GM23338 (cell line): ENCODE results near the gene IRAK1. TPM values are rescaled to one million over a fixed set of nuclear protein-coding genes. Genes with fewer than 3 reads are reported as not detected.

Experiments used
- ATAC-seq: fragments of 200-7000 bp; cut with Tn5 transposase; 3 replicates; pipeline ENCODE4 v1.9.1; 2020
- DNase-seq: peaks from one replicate; pipeline ENCODE4 v3.0.0-alpha.2; 2015; ENCODE audit warnings: low spot score
- H2AFZ ChIP-seq: fragments of 200-600 bp; sonication (generic); 2 replicates; pipeline ENCODE4 v1.8.0; 2016; ENCODE audit warnings: antibody characterized with exemption, mild to moderate bottlenecking, moderate library complexity
- H3F3A ChIP-seq: fragments of 200-600 bp; sonication (generic); replicated peaks from 2 replicates; pipeline ENCODE4 v1.8.0; 2017; ENCODE audit warnings: antibody characterized with exemption, mixed run types, low read depth
- H3K27ac ChIP-seq: fragments of 200-600 bp; sonication (generic); 2 replicates; pipeline ENCODE4 v1.6.1; 2016; ENCODE audit warnings: low read depth
- H3K27me3 ChIP-seq: fragments of 200-600 bp; sonication (generic); 2 replicates; pipeline ENCODE4 v1.8.0; 2016; ENCODE audit warnings: mild to moderate bottlenecking, mixed run types, moderate library complexity; ENCODE audit not compliant: insufficient read depth
- H3K36me3 ChIP-seq: fragments of 200-600 bp; sonication (generic); 2 replicates; pipeline ENCODE4 v1.8.0; 2016; ENCODE audit warnings: mild to moderate bottlenecking; ENCODE audit not compliant: insufficient read depth
- H3K4me1 ChIP-seq: fragments of 200-600 bp; sonication (generic); 2 replicates; pipeline ENCODE4 v1.8.0; 2016; ENCODE audit warnings: mild to moderate bottlenecking, moderate library complexity; ENCODE audit not compliant: insufficient read depth
- H3K4me2 ChIP-seq: fragments of 200-600 bp; sonication (generic); 2 replicates; pipeline ENCODE4 v1.7.1; 2017; ENCODE audit warnings: mixed run types
- H3K4me3 ChIP-seq: fragments of 200-600 bp; sonication (generic); 2 replicates; pipeline ENCODE4 v1.6.1; 2016; ENCODE audit warnings: mixed run types
- H3K79me2 ChIP-seq: fragments of 200-600 bp; sonication (generic); replicated peaks from 2 replicates; pipeline ENCODE4 v1.8.0; 2017; ENCODE audit warnings: mild to moderate bottlenecking; ENCODE audit not compliant: insufficient read depth
- H3K9me2 ChIP-seq: fragments of 200-600 bp; sonication (generic); 2 replicates; pipeline ENCODE4 v1.8.0; 2017; ENCODE audit not compliant: insufficient read depth
- H4K20me1 ChIP-seq: fragments of 200-600 bp; sonication (generic); replicated peaks from 2 replicates; pipeline ENCODE4 v1.8.0; 2017; ENCODE audit warnings: mild to moderate bottlenecking; ENCODE audit not compliant: insufficient read depth
- H3K27ac Mint-ChIP-seq: 2 replicates; pipeline ENCODE4 v1.8.0; 2020; ENCODE audit warnings: inconsistent platforms, mild to moderate bottlenecking, moderate library complexity, mixed read lengths
- H3K27me3 Mint-ChIP-seq: 3 replicates; pipeline ENCODE4 v1.8.0; 2022; ENCODE audit warnings: low read depth, mild to moderate bottlenecking, moderate library complexity, mixed read lengths, inconsistent platforms; ENCODE audit not compliant: insufficient read depth, poor library complexity
- H3K36me3 Mint-ChIP-seq: 3 replicates; pipeline ENCODE4 v1.8.0; 2021; ENCODE audit warnings: low read depth, mild to moderate bottlenecking, inconsistent platforms, moderate library complexity, mixed read lengths
- H3K4me1 Mint-ChIP-seq: 3 replicates; pipeline ENCODE4 v1.8.0; 2020; ENCODE audit warnings: mild to moderate bottlenecking, inconsistent platforms, mixed read lengths
- H3K4me3 Mint-ChIP-seq: 3 replicates; pipeline ENCODE4 v1.8.0; 2021; ENCODE audit warnings: moderate library complexity, mild to moderate bottlenecking, inconsistent platforms, mixed read lengths
- H3K9me3 Mint-ChIP-seq: 3 replicates; pipeline ENCODE4 v1.8.0; 2020; ENCODE audit warnings: moderate library complexity, mild to moderate bottlenecking, inconsistent platforms, mixed read lengths
- CREB1 ChIP-seq: fragments of 250-450 bp; sonication (Bioruptor Pico); IDR thresholded peaks from 2 replicates; pipeline ENCODE4 v1.5.0; 2020; ENCODE audit warnings: low read depth, mild to moderate bottlenecking, moderate library complexity
- CTCF ChIP-seq, 2 experiments: fragments of 200-600 bp in 1 of 2; sonication (generic) in 1 of 2; conservative IDR thresholded peaks; 2 replicates each; pipeline versions ENCODE4 v1.5.1 to v1.6.1; 2016 to 2017; ENCODE audit warnings: antibody characterized with exemption in 2 of 2, low read depth in 2 of 2, mild to moderate bottlenecking in 2 of 2, moderate library complexity in 1 of 2
- ETS1 ChIP-seq: IDR thresholded peaks from 2 replicates; pipeline ENCODE4 v1.6.1; 2016; ENCODE audit warnings: antibody characterized with exemption
- EZH2phosphoT487 ChIP-seq: fragments of 200-600 bp; sonication (generic); IDR thresholded peaks from one replicate; pipeline ENCODE4 v1.8.1; 2018; ENCODE audit warnings: antibody characterized with exemption; ENCODE audit not compliant: unreplicated experiment
- JUNB ChIP-seq: IDR thresholded peaks from one replicate; pipeline ENCODE4 v1.6.1; 2016; ENCODE audit warnings: antibody characterized with exemption; ENCODE audit not compliant: unreplicated experiment
- NANOG ChIP-seq: IDR thresholded peaks from 2 replicates; pipeline ENCODE4 v1.6.1; 2016; ENCODE audit warnings: antibody characterized with exemption, borderline replicate concordance
- POLR2AphosphoS5 ChIP-seq: IDR thresholded peaks from 2 replicates; pipeline ENCODE4 v1.6.1; 2016; ENCODE audit warnings: antibody characterized with exemption, low read depth
- REST ChIP-seq: IDR thresholded peaks from one replicate; pipeline ENCODE4 v1.6.1; 2018; ENCODE audit warnings: antibody characterized with exemption; ENCODE audit not compliant: unreplicated experiment
- STAT1 ChIP-seq: IDR thresholded peaks from one replicate; pipeline ENCODE4 v1.6.1; 2016; ENCODE audit warnings: antibody characterized with exemption; ENCODE audit not compliant: unreplicated experiment
- ZNF114 ChIP-seq: fragments of 250-450 bp; sonication (Bioruptor Pico); IDR thresholded peaks from 2 replicates; pipeline ENCODE4 v1.5.0; 2020; ENCODE audit warnings: mild to moderate bottlenecking, moderate library complexity
- ZNF331 ChIP-seq: fragments of 250-450 bp; sonication (Bioruptor Pico); IDR thresholded peaks from 2 replicates; pipeline ENCODE4 v1.5.0; 2020; ENCODE audit warnings: low read depth, mild to moderate bottlenecking, moderate library complexity
- ZNF462 ChIP-seq: fragments of 250-450 bp; sonication (Bioruptor Pico); IDR thresholded peaks from 2 replicates; pipeline ENCODE4 v1.5.0; 2020; ENCODE audit warnings: mild to moderate bottlenecking, moderate library complexity
- polyA plus RNA-seq: library from polyadenylated mRNA; unstranded; fragments of >200 nt; fragmentation: Nextera tagmentation; extraction: Ambion mirVana; gene quantifications from 2 replicates; pipeline ENCODE4 v1.2.1, GENCODE V29; 2016
- total RNA-seq: library from RNA; depleted of rRNA; stranded (reverse); fragments of >200 nt; shearing (Covaris generic); gene quantifications from 2 replicates; pipeline ENCODE4 v1.2.3, GENCODE V29; 2014

IRAK1 gene
- total and polyA plus RNA-seq, 2 experiments from 2014 or later: 21.6 to 38.0 TPM

GRCh38 chrX:154048398-154048797 lies 28.7 kb upstream of the IRAK1 start (continued):
- TF ChIP-seq REST (no peak), ETS1 (no peak), STAT1 (no peak), ZNF331 (CRISPR knock-in tag) (no peak), NANOG (no peak), ZNF114 (CRISPR knock-in tag) (no peak), CREB1 (CRISPR knock-in tag) (no peak), EZH2phosphoT487 (no peak)

GRCh38 chrX:154046940-154047610 lies 27.4 kb upstream of the IRAK1 start:
- ATAC-seq (no peak), DNase-seq (no peak)
- no peak overlapping the region for H3K27ac ChIP-seq
- no peaks in the 10 kb centered on the region for H3K36me3 ChIP-seq
- no peaks in the 10 kb centered on the region for H3K9me2 ChIP-seq
- Mint-ChIP-seq H3K4me3 (no peak overlapping the region), H3K27me3 (no peaks in the 10 kb centered on the region), H3K36me3 (peaks cover 15% of the 10 kb centered on the region), H3K27ac (0 out of 2 replicates have a peak overlapping the region, but pooled peaks have one; percentile 14), H3K4me1 (peaks cover 30% of the 10 kb centered on the region), H3K9me3 (no peaks in the 10 kb centered on the region)
- H3K27me3 ChIP-seq: no peaks in the 10 kb centered on the region
- no peak overlapping the region for H2AFZ ChIP-seq
- H3K4me2 ChIP-seq: no peak overlapping the region
- peaks cover 10% of the 10 kb centered on the region; the same call in 1 of the 2 replicates for H3K4me1 ChIP-seq
- H3K4me3 ChIP-seq: no peak overlapping the region
- H4K20me1 ChIP-seq: no peaks in the 10 kb centered on the region
- no peaks in the 10 kb centered on the region for H3F3A ChIP-seq
- peaks cover 49% of the 10 kb centered on the region for H3K79me2 ChIP-seq
- TF ChIP-seq ETS1 (no peak), CTCF (conservative IDR thresholded peaks at IDR 0.05; ENCODE audit: low read depth in 2 of 2) (no peak), POLR2AphosphoS5 (no peak), JUNB (no peak), ZNF462 (CRISPR knock-in tag) (no peak)
